HG03025 (cell line): ENCODE results near the gene CRYBG1.
"Not testable (repeated sequence)": the region's sequence is repeated elsewhere in the genome, so short reads cannot be mapped to it uniquely, and the experiment has no call there.

ENCODE experiments used
- ATAC-seq: cut with Tn5 transposase; IDR thresholded peaks from one replicate; pipeline ENCODE4 v1.9.1; 2021; ENCODE audit warnings: mild to moderate bottlenecking, moderate library complexity; ENCODE audit not compliant: unreplicated experiment, low FRiP score

CRYBG1 gene

DNA sequence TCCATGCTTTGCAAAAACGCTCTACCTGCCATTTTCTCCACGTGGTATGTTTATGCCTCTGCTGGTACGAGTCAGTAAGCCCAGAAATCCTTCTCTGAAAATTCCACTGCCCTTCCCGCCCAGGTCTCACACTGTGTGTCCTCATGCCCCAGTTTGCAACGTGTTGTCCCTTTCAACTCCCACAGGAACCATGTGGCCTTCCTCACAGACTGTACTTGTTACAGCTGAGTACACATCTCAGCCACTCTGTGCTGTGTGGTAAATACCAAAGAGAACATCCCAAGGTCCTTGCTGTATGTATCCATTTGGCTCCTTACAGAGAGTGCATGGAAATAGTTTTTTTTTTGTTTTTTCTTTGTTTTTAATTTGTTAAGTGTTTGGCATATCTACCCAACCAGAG, 211.9 kb downstream of the CRYBG1 start:
- ATAC-seq: no peak

- ATAC-seq: no peak
Observed at GRCh38 chr6:106572875-106573585, 212.5 kb downstream of the CRYBG1 start.

DNA sequence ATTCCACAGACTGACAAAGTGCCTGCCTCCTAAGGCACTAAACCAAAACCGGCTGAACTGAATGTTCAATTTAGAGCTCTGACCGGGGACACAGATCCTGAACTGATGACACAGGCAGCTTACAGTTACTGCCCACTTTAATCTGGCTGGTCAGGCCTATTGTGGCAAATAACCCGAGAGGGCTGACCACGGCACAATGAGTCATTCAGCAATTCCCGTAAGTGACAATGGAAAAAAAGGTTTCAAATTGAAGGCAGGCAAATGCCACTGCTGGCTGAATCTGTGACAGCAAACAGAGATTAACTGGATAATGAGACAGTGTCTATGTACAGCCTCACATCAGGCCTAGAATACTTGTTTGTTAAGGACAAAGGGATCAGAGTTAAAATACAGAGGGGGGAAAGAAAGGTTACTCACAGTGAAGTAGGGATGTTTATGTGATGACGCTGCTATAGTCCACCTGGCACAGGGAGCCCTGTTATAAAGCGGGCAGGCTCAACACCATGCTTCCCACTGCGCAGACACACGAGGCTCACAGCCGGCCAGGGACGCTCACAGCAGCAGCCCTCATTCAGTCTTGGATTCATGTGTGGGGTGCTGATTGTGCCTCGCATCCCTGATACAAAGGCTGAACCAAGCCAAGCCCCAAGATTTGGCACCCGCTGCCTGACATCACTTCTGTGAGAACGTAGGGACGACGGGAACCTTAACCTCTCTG, 214.4 kb downstream of the CRYBG1 start:
- no peak for ATAC-seq

DNA sequence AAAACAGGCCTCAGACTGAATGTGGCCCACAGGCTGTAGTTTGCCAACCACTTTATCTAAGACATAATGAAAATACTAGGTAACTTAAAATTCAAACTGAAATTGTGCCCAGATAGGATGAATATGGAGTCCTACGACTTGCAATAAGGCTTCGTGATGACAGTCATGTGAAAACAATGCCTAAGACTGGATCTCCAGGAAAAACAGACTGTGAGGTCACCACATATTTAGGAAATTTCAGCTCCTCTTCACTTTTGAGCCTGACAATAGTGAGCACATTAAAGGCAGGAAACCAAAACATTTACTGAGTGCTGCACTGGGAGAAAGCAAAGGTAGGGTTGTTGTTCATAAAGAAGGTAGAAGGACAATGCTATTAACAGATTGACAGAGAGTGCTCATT, 218.8 kb downstream of the CRYBG1 start:
- no peak for ATAC-seq

DNA sequence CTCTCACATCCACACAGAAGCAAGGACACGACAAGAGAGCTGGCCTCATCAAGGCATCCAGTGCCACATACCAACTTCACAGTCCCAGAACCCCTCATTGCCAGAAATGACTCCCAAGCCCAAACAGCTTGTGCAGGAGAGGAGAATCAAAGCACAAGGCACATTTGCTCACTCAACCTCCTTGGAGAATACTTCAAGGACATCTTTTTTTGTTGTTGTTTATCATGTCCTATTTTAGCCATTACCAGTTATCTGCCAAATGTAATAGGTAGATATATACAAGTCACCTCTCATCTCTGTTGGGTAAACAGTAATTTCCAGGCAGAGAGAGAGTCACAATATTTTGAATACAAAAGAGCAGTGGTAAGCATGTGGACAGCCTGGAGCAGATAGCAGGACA, 221.0 kb downstream of the CRYBG1 start:
- no peak for ATAC-seq

DNA sequence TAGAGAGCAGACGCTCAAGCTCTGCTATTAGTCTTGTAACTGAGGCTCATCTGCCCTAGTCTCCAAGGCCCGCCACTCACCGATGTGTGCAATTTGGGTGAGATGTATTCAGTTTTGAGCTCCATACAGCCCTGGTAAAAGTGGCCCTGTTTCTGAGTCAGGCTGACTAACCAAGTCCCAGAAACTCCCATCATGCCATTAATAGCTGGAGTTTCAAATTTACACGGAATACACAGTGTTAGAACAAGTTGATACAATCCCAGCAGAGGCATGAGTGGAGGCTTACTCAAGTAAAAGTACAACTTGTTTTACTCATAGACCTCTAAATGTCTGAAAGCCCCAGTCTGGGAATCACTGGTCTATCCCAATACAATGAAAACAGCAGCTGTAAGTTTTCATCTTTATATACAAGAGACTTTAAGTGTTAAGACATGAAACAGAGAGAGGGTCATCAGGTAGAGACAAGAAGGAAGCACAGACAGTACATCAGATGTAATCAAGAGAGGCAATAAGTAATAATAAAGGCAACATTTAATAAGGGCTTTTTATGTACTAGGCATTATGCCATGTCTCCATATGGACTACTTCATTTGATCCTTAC, 226.4 kb downstream of the CRYBG1 start:
- no peak for ATAC-seq

DNA sequence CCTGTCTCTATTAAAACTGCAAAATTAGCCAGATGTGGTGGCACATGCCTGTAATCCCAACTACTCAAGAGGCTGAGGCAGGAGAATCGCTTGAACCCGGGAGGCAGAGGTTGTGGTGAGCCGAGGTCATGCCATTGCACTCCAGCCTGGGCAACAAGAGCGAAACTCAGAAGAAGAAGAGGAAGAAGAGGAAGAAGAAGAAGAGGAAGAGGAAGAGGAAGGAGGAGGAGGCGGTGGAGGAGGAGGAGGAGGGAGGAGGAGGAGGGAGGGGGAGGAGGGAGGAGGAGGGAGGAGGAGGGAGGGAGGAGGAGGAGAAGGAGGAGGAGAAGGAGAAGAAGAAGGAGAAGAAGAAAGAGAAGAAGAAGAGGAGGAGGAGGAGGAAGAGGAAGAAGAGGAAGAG, 228.4 kb downstream of the CRYBG1 start:
- ATAC-seq: not testable (repeated sequence)

GRCh38 chr6:106591111-106591825, 230.8 kb downstream of the CRYBG1 start:
- ATAC-seq: no peak

DNA sequence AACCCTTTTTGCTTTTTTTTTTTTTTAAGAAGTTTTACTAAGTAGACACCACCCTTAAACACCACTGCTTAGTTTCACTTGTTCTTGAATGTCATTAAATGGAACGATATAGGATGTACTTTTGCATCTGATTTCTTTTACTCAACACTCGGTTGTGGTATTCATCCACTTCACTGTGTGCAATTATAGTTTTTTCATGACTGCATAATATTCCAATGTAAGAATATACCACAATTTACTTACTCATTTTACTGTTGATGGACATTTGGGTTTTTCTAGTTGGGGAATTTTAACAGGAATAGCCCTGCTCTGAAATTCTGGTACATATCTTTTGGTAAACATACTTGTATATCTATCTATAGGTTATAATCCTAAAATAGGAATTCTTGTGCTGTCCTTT, 238.9 kb downstream of the CRYBG1 start:
- ATAC-seq: no peak

DNA sequence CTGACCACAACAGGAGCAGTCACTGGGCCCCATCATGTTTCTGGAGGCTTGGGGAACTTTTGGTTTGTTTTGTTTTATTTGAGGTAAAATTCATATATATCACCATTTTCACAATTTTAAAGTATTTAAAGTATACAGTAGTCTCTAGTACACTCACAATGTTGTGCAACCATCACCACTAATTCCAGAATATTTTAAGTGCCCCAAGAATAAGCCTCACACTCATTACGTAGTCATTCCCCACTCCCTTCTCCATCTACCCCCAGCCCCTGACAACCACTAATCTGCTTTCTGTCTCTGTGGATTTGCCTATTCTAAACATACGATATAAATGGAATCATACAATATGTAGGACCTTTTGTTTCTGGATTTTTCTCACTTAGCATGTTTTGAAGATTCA, 239.8 kb downstream of the CRYBG1 start:
- no peak for ATAC-seq

DNA sequence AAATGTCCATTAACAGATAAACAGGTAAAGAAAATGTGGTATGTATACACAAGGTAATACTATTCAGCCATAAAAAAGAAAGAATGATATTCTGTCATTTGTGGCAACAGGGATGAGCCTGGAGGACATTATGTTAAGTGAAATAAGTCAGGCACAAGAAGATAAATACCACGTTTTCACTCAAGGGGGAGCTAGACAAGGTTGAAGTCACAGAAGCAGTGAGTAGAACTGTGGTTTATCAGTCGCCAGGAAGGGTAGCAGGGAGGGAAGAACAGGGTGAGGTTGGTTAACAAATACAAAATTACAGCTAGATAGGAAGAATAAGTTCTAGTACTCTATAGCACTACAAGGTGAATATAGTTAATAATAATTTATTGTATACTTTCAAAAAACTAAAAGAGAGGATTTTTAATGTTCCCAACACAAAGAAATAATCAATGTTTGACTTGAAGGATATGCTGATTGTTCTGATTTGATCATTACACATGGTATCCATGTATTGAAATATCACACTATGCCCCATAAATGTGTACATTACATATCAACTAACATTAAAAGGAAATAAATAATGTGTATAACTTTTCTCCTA, 247.7 kb downstream of the CRYBG1 start:
- no peak for ATAC-seq

DNA sequence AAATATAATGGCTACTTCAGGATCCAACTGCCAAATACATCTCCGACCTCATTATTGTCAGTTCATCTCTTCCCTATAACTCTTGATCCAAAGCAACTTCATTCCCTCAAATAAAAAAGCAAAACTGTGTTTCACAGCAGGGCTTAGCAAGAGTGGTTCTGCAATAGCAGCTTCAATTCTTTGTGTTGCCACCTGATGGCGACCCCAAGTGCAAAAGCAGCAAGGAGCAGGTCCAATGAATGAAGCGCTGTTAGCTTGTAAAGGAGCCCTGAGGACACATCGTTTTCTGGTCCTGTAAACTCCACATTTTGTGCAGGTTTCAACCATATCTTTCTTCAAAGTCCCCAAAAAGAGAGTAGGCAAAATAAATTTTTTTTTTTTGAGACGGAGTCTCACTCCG, 249.2 kb downstream of the CRYBG1 start:
- no peak for ATAC-seq

GRCh38 chr6:106611030-106611429, 250.5 kb downstream of the CRYBG1 start:
- ATAC-seq: no peak

DNA sequence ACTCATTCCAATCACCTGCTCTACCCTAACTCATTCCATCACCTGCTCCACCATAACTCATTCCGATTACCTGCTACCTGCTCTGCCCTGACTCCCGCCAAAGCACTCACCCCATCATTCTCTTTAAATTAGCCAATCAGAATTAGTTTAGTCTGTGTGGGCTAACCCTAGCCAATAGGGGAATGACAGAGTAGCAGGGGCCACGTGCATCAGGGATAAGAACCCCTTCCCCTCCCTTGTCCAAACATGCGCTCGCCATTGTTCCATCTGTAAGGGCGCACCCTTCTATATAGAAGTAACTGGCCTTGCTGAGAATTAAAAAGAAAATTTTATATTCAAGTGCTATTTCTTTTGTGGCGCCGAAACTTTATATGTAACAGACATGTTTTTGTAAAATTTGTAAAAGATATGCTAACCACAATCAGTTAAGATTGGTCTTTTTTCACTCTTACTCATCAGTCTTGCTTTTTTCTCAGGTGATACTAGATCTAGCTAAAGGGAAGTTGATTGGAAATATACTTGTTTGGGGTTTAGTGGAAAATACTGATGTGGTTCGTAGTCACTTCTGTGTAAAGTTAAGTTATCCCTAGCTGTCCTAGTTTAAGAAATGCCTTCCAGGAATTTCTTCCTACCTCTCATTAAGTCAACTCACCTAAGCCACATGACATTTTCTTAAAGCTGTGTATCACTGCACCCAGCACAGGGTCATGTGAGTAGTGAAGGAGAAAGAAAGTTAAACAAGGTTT, 252.3 kb downstream of the CRYBG1 start:
- ATAC-seq: no peak

DNA sequence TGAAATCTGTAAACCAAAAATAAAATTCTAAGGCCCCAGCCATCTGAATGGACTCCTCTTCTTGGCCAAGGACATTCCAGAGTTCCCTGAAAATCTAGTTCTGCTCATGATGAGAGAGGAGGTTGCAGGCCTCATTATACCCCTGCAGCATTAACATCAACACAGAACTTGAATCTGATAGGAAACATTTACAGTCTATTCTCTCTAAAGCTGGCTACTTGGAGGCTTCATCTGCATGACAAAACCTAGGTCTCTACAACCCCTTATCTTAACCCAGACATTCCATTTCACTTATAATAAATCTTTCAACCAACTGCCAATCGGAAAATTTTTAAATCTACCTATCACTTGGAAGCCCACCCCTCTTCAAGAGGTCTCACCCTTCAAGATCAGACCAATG, 253.1 kb downstream of the CRYBG1 start:
- ATAC-seq: no peak

GRCh38 chr6:106614166-106614565, 253.6 kb downstream of the CRYBG1 start:
- no peak for ATAC-seq

GRCh38 chr6:106614592-106615257, 254.2 kb downstream of the CRYBG1 start:
- ATAC-seq: no peak

GRCh38 chr6:106617302-106617701, 256.8 kb downstream of the CRYBG1 start:
- no peak for ATAC-seq

DNA sequence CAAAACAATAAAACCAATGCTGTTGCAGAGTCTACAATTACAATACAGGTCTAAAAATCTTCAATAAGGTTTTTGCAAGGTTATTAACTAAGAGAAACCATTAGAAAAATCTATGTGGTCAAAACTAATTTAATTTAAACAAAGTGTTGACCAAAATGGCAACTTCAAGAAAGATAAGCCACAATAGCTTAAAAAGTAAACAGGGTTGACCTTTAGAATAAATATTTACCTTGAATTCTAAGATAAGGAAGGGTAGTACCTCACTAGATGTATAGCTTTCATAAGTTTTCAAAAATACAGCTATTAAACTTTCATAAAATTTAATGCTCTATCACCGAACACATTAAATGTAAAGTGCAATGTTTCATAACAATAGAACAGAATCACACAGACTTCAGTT, 257.3 kb downstream of the CRYBG1 start:
- no peak for ATAC-seq

- no peak for ATAC-seq
Observed at GRCh38 chr6:106618324-106618723, 257.8 kb downstream of the CRYBG1 start.
